ENCODE data around the gene FAM219B.

DNA sequence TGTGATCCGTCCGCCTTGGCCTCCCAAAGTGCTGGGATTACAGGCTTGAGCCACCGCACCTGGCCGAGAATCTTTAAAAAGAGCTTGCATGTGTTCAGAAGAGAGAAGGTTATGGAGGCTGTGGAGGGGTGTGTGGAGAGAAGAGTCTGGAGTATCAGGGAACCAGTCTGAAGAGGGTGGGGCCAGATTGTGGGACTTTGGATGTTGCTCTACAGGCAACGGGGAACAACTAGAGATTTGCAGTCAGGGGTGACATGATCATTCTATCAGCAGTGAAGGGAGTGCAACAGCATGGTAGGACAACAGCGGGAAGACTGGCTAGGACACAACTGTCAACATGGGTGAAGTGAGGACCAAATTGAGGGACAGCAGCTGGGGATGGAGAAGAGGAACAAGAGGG lies 42.4 kb downstream of the FAM219B start:
- TF ChIP-seq, protein P1, sequence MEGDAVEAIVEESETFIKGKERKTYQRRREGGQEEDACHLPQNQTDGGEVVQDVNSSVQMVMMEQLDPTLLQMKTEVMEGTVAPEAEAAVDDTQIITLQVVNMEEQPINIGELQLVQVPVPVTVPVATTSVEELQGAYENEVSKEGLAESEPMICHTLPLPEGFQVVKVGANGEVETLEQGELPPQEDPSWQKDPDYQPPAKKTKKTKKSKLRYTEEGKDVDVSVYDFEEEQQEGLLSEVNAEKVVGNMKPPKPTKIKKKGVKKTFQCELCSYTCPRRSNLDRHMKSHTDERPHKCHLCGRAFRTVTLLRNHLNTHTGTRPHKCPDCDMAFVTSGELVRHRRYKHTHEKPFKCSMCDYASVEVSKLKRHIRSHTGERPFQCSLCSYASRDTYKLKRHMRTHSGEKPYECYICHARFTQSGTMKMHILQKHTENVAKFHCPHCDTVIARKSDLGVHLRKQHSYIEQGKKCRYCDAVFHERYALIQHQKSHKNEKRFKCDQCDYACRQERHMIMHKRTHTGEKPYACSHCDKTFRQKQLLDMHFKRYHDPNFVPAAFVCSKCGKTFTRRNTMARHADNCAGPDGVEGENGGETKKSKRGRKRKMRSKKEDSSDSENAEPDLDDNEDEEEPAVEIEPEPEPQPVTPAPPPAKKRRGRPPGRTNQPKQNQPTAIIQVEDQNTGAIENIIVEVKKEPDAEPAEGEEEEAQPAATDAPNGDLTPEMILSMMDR (IDR thresholded peaks at IDR 0.05; ENCODE audit: low read depth, low read length) = no peak
- TF ChIP-seq MYC (IDR thresholded peaks at IDR 0.05; ENCODE audit: low read depth, low read length) (no peak), POLR2A (IDR thresholded peaks at IDR 0.05; ENCODE audit: extremely low read depth, insufficient read length) (no peak)
- TF ChIP-seq, protein P2, sequence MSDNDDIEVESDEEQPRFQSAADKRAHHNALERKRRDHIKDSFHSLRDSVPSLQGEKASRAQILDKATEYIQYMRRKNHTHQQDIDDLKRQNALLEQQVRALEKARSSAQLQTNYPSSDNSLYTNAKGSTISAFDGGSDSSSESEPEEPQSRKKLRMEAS (IDR thresholded peaks at IDR 0.05; ENCODE audit: low read depth, low read length) = no peak
